Stimulated activated naive B cell treated with anti-CD40 and anti-IgM and Interleukin-4, amounts not matched to agents 10 μg/mL and 1 μg/mL and 100 μg/mL, for 72 hours (primary cell): ENCODE results near the gene GPR141.

ENCODE experiments used
- ATAC-seq, 2 donors: fragments of 150-1000 bp; cut with Tn5 transposase; replicated peaks; 2 replicates each; pipeline ENCODE4 v1.10.0; 2021; ENCODE audit warnings: moderate library complexity in 1 of 2
- DNase-seq: peaks from one replicate; pipeline ENCODE4 v3.0.0; 2021
- H3K27ac Mint-ChIP-seq: one replicate; pipeline ENCODE4 v1.8.0; 2022; ENCODE audit warnings: mild to moderate bottlenecking, mixed read lengths
- H3K27me3 Mint-ChIP-seq, 2 donors: one replicate each; pipeline ENCODE4 v1.8.0; 2022; ENCODE audit warnings: mixed read lengths in 2 of 2
- H3K36me3 Mint-ChIP-seq, 2 donors: one replicate each; pipeline ENCODE4 v1.8.0; 2022; ENCODE audit warnings: mixed read lengths in 2 of 2, mild to moderate bottlenecking in 1 of 2
- H3K4me1 Mint-ChIP-seq, 2 donors: one replicate each; pipeline ENCODE4 v1.8.0; 2022; ENCODE audit warnings: mixed read lengths in 2 of 2, mild to moderate bottlenecking in 1 of 2
- H3K4me3 Mint-ChIP-seq, 2 donors: one replicate each; pipeline ENCODE4 v1.8.0; 2022; ENCODE audit warnings: mild to moderate bottlenecking in 2 of 2, mixed read lengths in 2 of 2, moderate library complexity in 1 of 2
- H3K9me3 Mint-ChIP-seq, 2 donors: one replicate each; pipeline ENCODE4 v1.8.0; 2022; ENCODE audit warnings: mixed read lengths in 2 of 2, mild to moderate bottlenecking in 1 of 2

GPR141 gene

DNA sequence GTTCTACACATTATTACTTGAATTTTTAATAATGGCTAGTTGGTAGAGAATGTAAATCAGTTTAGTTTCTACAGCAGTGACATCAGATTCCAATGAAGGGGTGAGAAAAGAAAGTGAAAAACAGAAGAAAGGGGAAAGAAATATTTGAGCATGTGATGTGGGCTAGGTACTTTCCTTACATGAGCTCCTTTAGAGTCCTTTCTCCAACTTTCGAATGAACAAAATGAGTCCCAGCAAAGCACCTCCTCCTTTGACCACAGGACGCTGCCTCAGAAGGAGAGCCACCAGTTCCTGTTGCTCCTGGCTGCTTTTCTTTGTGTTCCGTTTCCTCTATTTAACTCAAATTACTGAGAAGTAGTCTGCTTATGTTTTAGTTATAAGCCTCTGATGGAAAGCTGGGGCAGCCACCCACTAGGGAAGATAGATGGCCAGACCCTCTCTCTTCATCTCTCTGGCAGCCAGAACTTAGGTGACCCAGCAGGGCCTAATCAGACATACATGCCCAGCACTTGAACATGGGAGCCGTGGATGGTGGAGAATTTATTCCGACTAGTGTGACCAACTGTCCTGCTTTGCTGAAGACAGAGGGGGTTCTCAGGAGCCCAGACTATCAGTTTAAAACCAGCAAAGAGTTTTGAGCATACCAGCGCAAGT, 82.4 kb downstream of the GPR141 start:
- peaks cover 0 to 3% of the 10 kb centered on the region in 2 donors for H3K36me3 Mint-ChIP-seq
- H3K4me3 Mint-ChIP-seq: peak overlapping the region; percentile 23 to 26
- DNase-seq (peak; percentile 35), ATAC-seq (peak; percentile 97 to 98)
- peaks cover 4 to 6% of the 10 kb centered on the region in 2 donors for H3K27me3 Mint-ChIP-seq
- peaks cover 4 to 8% of the 10 kb centered on the region in 2 donors for H3K9me3 Mint-ChIP-seq
- peak overlapping the region; percentile 68 for H3K27ac Mint-ChIP-seq
- H3K4me1 Mint-ChIP-seq: peaks cover 6 to 14% of the 10 kb centered on the region in 2 donors

DNA sequence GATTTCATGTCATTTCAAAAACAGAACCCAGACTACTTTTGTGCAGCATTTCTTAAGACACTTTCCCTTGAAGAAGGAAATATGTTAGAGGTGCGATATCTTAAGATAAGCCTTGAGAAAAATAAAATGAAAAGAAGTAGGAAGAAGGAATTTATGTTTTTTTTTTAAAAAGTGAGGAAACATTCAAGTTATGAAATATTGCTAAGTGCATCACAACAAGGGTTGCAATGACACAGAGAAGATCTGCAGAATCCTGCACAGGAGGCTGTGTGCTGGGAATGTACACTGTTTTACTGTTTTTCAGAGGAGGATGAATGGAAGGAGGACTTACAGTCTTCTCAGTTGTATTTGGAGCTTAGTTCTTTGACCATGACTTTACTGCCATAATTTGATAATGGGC, 85.0 kb downstream of the GPR141 start:
- H3K4me1 Mint-ChIP-seq: peaks cover 6 to 14% of the 10 kb centered on the region in 2 donors
- no peak for ATAC-seq
- peaks cover 4 to 11% of the 10 kb centered on the region in 2 donors for H3K9me3 Mint-ChIP-seq
- peaks cover 0 to 6% of the 10 kb centered on the region in 2 donors for H3K27me3 Mint-ChIP-seq
- no peak for DNase-seq
- H3K36me3 Mint-ChIP-seq: peaks cover 0 to 3% of the 10 kb centered on the region in 2 donors
- H3K27ac Mint-ChIP-seq: no peak overlapping the region
- no peak overlapping the region for H3K4me3 Mint-ChIP-seq

DNA sequence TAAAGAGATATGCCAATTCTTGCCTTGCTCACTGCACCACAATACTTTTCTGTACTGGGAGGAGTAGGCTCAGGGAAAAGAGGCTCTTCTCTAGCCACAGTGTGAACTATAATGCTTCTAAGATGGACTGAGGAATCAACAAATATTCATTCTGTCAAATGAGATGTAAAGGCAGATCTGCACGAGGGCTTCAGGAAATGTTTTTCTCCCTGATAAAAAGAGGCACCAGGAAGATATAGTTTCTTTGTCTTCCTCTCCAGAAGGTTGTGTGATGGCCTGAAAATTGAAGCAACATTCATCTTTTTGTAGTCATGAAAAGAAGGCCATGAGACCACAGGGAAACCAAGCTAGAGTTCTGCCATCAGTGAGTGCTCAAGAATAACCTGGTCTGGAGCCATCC, 85.7 kb downstream of the GPR141 start:
- no peaks in the 10 kb centered on the region for H3K36me3 Mint-ChIP-seq
- no peak for DNase-seq
- no peak for ATAC-seq
- no peak overlapping the region for H3K27ac Mint-ChIP-seq
- H3K4me1 Mint-ChIP-seq: peaks cover 6 to 14% of the 10 kb centered on the region in 2 donors
- no peaks in the 10 kb centered on the region for H3K27me3 Mint-ChIP-seq
- H3K9me3 Mint-ChIP-seq: peaks cover 0 to 8% of the 10 kb centered on the region in 2 donors
- H3K4me3 Mint-ChIP-seq: no peak overlapping the region

DNA sequence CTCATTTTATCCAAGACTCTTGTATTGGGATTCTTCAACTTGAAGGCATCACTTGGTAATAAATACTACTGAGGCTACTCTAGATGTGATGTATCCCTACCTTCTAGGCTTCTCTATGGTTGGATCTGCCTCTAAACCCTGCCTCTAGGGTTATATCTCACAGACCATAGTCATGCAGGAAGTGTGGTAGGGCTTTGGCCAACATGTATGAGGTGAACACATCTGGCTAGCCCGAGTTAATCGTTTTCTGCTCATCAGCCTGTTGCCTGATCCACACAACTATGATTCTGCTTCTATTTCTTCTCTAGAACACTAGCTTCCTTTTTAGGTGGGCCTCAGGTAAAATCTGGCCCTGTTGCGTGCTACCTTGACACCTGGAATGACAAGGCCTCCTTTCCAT, 86.2 kb downstream of the GPR141 start:
- DNase-seq (no peak), ATAC-seq (no peak)
- Mint-ChIP-seq H3K9me3 (peaks cover 0 to 6% of the 10 kb centered on the region in 2 donors), H3K27me3 (no peaks in the 10 kb centered on the region), H3K4me3 (no peak overlapping the region), H3K36me3 (no peaks in the 10 kb centered on the region), H3K27ac (no peak overlapping the region), H3K4me1 (peaks cover 6 to 14% of the 10 kb centered on the region in 2 donors)

DNA sequence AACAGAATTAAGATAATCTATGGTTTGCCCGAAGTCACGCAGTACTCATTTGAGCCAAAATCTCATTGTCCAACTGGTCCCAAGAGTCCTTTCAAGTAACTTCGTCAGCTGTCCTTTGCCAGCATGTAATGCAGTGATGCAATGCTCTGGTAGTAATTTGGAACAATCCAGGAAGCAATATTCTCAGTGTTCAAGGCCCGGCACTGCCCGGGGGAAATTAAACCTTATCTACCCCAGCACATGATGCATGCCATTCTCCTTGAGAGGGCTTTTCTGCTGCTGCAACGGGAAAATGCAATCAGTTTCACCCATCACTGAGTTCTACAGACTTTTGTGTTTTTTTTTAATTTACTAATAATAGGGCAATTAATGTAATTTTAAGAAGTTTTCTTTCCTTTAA, 87.3 kb downstream of the GPR141 start:
- no peak overlapping the region for H3K27ac Mint-ChIP-seq

DNA sequence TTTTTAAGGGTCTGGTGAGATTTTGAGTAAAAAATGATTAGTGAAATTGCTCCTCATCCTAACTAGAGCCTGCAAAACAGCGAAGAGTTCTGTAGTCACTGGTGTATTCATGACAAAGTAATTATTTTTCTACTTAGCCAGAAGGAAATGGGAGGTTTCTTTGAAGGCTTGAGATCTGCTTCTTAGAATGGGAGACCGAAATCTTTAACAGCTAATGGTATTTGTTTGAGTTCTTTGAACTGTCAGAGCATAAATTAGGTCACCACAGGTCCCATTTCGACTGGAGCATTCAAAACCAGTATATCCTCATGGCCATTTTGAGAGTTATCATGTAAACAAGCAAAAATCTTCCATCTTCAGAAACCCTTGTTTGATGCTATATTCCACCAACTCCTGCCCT, 87.8 kb downstream of the GPR141 start:
- H3K9me3 Mint-ChIP-seq: peaks cover 8 to 12% of the 10 kb centered on the region in 2 donors
- ATAC-seq (no peak), DNase-seq (no peak)
- H3K27ac Mint-ChIP-seq: no peak overlapping the region
- no peaks in the 10 kb centered on the region for H3K27me3 Mint-ChIP-seq
- H3K4me3 Mint-ChIP-seq: no peak overlapping the region
- peaks cover 7 to 8% of the 10 kb centered on the region in 2 donors for H3K36me3 Mint-ChIP-seq
- peaks cover under 1 to 4% of the 10 kb centered on the region in 2 donors for H3K4me1 Mint-ChIP-seq

More for the DNA sequence above, 87.3 kb downstream of the GPR141 start:
- peaks cover 7 to 8% of the 10 kb centered on the region in 2 donors for H3K36me3 Mint-ChIP-seq
- no peak overlapping the region for H3K4me3 Mint-ChIP-seq
- no peaks in the 10 kb centered on the region for H3K27me3 Mint-ChIP-seq
- H3K4me1 Mint-ChIP-seq: peaks cover 5 to 9% of the 10 kb centered on the region in 2 donors
- DNase-seq: no peak
- H3K9me3 Mint-ChIP-seq: peaks cover 7 to 12% of the 10 kb centered on the region in 2 donors
- no peak for ATAC-seq

DNA sequence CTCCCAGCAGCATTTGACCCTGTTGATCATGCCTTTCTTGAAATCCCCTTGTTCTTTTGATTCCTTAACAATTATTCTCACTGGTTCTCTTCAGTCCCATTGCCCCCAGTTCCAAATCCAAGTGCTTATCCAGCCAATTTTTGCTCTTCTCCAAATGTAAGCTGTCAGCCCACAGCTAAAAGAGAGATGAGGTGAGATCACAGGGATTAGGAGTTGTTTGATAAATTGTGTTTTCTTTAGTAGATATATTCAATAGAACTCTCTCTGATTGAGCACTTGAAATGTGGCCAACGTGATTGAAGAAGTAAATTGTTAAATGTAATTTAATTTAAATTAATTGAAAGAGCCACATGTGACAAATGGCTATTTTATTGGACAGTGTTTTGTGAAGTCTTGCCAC, 88.2 kb downstream of the GPR141 start:
- DNase-seq: no peak
- ATAC-seq: no peak
- peaks cover 7 to 12% of the 10 kb centered on the region in 2 donors for H3K36me3 Mint-ChIP-seq
- no peaks in the 10 kb centered on the region for H3K27me3 Mint-ChIP-seq
- H3K4me3 Mint-ChIP-seq: no peak overlapping the region
- H3K27ac Mint-ChIP-seq: no peak overlapping the region
- peaks cover 11 to 14% of the 10 kb centered on the region in 2 donors for H3K9me3 Mint-ChIP-seq
- no peaks in the 10 kb centered on the region for H3K4me1 Mint-ChIP-seq

DNA sequence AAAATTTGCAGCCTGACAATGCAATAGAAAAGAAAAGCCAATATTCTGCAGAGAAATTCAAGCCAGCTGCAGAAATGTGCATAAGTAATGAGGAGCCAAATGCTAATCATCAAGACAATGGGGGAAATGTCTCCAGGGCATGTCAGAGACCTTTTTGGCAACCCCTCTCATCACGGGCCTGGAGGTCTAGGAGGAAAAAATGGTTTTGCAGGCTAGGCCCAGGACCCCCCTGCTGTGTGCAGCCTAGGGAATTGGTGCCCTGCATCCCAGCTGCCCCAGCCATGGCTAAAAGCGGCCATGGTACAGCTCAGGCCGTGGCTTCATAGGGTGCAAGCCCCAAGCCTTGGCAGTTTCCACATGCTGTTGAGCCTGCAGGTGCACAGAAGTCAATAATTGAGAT, 92.4 kb downstream of the GPR141 start:
- Mint-ChIP-seq H3K27ac (no peak overlapping the region), H3K9me3 (peaks cover 21 to 23% of the 10 kb centered on the region in 2 donors)

DNA sequence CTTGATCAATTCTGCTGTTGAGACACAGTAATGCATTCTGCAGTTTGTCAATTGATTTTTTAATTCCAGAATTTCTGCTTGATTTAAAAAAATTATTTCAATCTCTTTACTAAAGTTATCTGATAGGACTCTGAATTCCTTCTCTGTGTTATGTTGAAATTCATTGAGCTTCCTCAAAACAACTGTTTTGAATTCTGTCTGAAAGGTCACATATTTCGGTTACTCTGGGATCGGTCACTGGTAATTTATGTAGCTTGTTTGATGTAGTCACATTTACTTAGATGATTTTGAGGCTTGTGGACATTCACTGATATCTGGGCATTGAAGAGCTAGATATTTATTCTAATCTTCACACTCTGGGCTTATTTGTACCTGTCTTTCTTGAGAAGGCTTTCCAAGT, 97.6 kb downstream of the GPR141 start:
- peaks cover 10 to 23% of the 10 kb centered on the region in 2 donors for H3K4me1 Mint-ChIP-seq
- DNase-seq (no peak), ATAC-seq (no peak)
- no peak overlapping the region for H3K4me3 Mint-ChIP-seq
- H3K27me3 Mint-ChIP-seq: peaks cover 0 to 6% of the 10 kb centered on the region in 2 donors
- H3K9me3 Mint-ChIP-seq: peaks cover 13 to 16% of the 10 kb centered on the region in 2 donors
- H3K36me3 Mint-ChIP-seq: peaks cover 5 to 12% of the 10 kb centered on the region in 2 donors
- H3K27ac Mint-ChIP-seq: no peak overlapping the region

More for the DNA sequence above, 92.4 kb downstream of the GPR141 start:
- Mint-ChIP-seq H3K36me3 (peaks cover 12 to 20% of the 10 kb centered on the region in 2 donors), H3K27me3 (no peaks in the 10 kb centered on the region), H3K4me3 (no peak overlapping the region), H3K4me1 (no peaks in the 10 kb centered on the region)
- no peak for ATAC-seq
- no peak for DNase-seq

DNA sequence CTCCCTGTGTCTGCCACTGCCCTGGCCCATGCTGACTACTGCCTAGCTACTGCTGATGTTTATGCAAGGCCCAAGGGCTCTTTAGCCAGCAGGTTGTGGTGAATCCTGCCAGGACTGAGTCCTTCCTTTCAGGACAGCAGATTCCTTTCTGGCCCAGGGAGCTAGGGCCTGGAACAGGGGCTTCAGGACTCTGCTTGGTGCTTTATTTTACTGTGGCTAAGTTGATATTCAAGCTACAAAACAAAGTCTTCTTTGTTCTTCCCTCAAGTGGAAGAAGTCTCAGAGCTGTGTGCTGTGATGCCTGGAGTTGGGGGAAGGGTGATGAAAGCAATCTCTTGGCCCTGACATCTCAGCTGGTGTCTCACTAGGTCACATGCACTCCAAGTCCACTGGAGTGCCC, 98.6 kb downstream of the GPR141 start:
- Mint-ChIP-seq H3K9me3 (peaks cover 9 to 10% of the 10 kb centered on the region in 2 donors), H3K4me1 (peaks cover 15 to 28% of the 10 kb centered on the region in 2 donors), H3K36me3 (peaks cover 5 to 7% of the 10 kb centered on the region in 2 donors), H3K27me3 (peaks cover 0 to 6% of the 10 kb centered on the region in 2 donors), H3K27ac (no peak overlapping the region), H3K4me3 (no peak overlapping the region)
- ATAC-seq (no peak), DNase-seq (no peak)

DNA sequence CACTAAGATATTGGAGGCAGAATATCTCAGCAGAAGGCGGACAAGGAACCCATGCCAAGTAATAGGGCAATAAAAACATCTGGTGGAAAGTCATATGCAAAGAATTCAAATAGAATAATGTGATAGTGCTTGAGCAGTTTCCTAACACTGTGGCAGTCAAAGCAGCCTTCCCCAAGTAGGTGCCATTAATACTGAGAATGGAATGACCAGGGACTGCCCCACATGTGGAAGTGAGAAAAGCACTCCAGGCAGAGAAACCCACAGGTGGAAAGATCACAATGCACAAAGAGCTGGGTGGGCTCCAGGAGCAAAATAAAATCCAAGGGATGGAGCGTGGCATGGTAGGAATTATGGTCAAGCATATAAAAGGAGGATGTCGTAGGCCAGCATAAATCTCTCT, 100.4 kb downstream of the GPR141 start:
- Mint-ChIP-seq H3K36me3 (no peaks in the 10 kb centered on the region), H3K4me3 (peak overlapping the region in 1 of 2 donors; percentile 25), H3K4me1 (peaks cover 15 to 28% of the 10 kb centered on the region in 2 donors), H3K27ac (no peak overlapping the region), H3K9me3 (no peaks in the 10 kb centered on the region), H3K27me3 (peaks cover 0 to 6% of the 10 kb centered on the region in 2 donors)
- ATAC-seq (peak; percentile 38 to 50), DNase-seq (peak; percentile 15)

DNA sequence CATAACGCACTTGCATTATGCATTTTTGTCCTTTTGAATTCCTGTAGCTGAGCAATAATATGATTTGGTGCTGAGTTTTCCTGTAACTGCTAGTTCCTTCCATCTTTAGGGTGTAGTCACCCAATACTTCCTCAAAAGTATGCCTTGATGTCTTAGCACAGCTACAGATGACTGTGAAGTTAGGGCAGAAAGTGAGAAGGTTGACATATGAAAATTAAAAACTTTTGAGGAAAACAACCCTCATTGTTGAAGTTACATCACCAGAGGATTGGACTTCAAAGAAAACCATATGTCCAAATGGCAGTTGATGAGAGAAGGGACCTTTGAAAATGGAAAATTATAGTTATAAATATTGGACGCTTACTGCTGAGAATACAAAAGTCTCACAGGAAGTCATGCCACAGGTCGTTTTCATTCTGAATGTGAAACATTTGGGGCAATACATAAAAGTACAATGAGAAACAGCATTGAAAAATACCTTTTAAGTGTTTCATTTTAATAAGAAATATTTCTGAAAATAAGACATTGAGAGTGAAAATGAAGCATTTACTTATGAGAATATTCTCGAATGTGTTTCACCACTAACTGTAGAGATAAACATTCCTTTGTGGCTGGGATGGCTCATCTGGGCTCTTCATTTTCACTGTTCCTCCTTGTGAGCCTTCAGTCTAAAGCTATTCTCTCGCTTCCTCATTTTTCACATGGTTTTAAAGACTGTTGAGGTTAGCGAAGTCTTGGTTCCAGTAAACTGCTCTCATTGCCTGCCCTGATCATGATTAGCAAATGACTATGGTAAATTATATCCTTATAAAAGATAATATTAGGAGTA, 103.4 kb downstream of the GPR141 start:
- Mint-ChIP-seq H3K36me3 (no peaks in the 10 kb centered on the region), H3K4me1 (peaks cover 15 to 28% of the 10 kb centered on the region in 2 donors), H3K9me3 (no peaks in the 10 kb centered on the region), H3K4me3 (peak overlapping the region; percentile 72 to 73), H3K27ac (peak overlapping the region; percentile 94), H3K27me3 (peaks cover 0 to 6% of the 10 kb centered on the region in 2 donors)
- ATAC-seq: peak; percentile 89
- DNase-seq: peak; percentile 32
